ENCODE measurements around the gene PPM1L. TPM values are rescaled to one million over a fixed set of nuclear protein-coding genes. Genes with fewer than 3 reads are reported as not detected.

PPM1L gene
- total RNA-seq: 0.93 and 1.4 TPM in 2 replicates

GRCh38 chr3:160755776-160756304 is at the start of gene PPM1L:
Gene PPM1L, plus strand, starts transcription at chr3:160756231.

GRCh38 chr3:161104561-161105551 is 348.8 kb downstream of the PPM1L start, which contains the start of gene B3GALNT1:
Gene B3GALNT1, minus strand, starts transcription at chr3:161105349. Its CDS starts 18,595 bp downstream, at chr3:161086754.

Other genes starting within 250 kb of the PPM1L start
- 16.6 and 17.9 TPM in 2 replicates for gene KPNA4, start 190.7 kb upstream of the PPM1L start, total RNA-seq
- not detected in 2 replicates for gene ARL14, start 79.1 kb upstream of the PPM1L start, total RNA-seq

Measured in pericardium fibroblast (primary cell).